Thyroid gland (tissue), 4 donors: Measurements from ENCODE around the gene OR7C1.

Experiments
- CTCF ChIP-seq, 6 experiments: fragments of 200-600 bp in 3 of 6; fragments of 450-650 bp in 3 of 6; sonication (generic) in 3 of 6; IDR thresholded peaks; one replicate each; pipeline ENCODE4 v1.5.1; 2016 to 2019; ENCODE audit warnings: antibody characterized with exemption in 6 of 6, mild to moderate bottlenecking in 2 of 6, inconsistent platforms in 1 of 6, moderate library complexity in 1 of 6
- POLR2A ChIP-seq, 2 donors: fragments of 450-650 bp; IDR thresholded peaks; one replicate each; pipeline ENCODE4 v1.6.1; 2017; ENCODE audit warnings: antibody characterized with exemption in 2 of 2, mild to moderate bottlenecking in 2 of 2, moderate library complexity in 1 of 2

- TF ChIP-seq CTCF (IDR thresholded peaks at IDR 0.05) = no peak
- no peak for TF ChIP-seq POLR2A (IDR thresholded peaks at IDR 0.05)
These were observed 39.0 kb downstream of the OR7C1 start for GRCh38 chr19:14796021-14796420.
